ENCODE results near the gene KLF16.

DNA sequence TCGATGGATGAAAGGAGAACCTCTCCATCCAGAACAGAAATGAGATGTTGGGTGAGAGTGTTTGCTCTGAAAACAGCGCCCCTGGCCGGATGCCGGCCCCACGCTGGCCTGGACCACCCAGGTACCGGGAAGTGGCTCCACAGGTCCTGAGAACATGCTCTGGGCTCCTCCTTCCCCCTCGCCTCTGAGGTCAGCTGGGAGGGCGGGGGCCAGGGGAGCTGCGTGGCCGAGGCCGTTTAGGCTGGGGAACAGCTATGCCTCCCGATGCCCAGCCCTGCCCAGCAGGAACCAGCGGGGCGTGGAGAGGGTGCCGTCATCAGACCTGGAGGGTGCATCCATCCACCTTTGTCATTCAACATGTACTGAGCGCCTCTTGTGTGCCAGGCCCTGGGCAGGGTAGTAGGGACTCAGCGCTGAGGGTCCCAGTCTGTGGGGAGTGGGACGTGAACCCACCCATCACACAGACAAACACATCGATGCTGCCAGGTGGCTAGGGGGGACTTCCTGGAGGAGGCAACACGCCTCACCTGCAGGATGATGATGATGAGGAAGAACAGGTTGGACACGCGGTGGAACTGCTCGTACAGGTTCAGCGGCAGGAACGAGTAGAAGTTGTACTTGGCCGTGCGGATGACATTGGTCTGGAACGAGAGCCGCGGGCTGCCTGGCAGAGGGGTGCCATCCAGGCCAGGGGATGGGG lies 55.5 kb downstream of the KLF16 start:
- TF ChIP-seq EZH2 (IDR thresholded peaks at IDR 0.05; ENCODE audit: low read depth, unreplicated experiment) (no peak), ZNF331 (CRISPR knock-in tag; IDR thresholded peaks at IDR 0.05; ENCODE audit: low read depth) (no peak), POLR2AphosphoS5 (IDR thresholded peaks at IDR 0.05; ENCODE audit: low read depth) (no peak), EZH2phosphoT487 (IDR thresholded peaks at IDR 0.05; ENCODE audit: unreplicated experiment) (no peak), JUNB (IDR thresholded peaks at IDR 0.05; ENCODE audit: unreplicated experiment) (no peak), ZNF114 (CRISPR knock-in tag; IDR thresholded peaks at IDR 0.05) (no peak), CREB1 (CRISPR knock-in tag; IDR thresholded peaks at IDR 0.05; ENCODE audit: low read depth) (no peak), NANOG (IDR thresholded peaks at IDR 0.05; ENCODE audit: borderline replicate concordance) (no peak)
- TF ChIP-seq, protein P1, sequence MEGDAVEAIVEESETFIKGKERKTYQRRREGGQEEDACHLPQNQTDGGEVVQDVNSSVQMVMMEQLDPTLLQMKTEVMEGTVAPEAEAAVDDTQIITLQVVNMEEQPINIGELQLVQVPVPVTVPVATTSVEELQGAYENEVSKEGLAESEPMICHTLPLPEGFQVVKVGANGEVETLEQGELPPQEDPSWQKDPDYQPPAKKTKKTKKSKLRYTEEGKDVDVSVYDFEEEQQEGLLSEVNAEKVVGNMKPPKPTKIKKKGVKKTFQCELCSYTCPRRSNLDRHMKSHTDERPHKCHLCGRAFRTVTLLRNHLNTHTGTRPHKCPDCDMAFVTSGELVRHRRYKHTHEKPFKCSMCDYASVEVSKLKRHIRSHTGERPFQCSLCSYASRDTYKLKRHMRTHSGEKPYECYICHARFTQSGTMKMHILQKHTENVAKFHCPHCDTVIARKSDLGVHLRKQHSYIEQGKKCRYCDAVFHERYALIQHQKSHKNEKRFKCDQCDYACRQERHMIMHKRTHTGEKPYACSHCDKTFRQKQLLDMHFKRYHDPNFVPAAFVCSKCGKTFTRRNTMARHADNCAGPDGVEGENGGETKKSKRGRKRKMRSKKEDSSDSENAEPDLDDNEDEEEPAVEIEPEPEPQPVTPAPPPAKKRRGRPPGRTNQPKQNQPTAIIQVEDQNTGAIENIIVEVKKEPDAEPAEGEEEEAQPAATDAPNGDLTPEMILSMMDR (conservative IDR thresholded peaks at IDR 0.05; ENCODE audit: low read depth in 2 of 2), result no peak
- TF ChIP-seq, protein P2, sequence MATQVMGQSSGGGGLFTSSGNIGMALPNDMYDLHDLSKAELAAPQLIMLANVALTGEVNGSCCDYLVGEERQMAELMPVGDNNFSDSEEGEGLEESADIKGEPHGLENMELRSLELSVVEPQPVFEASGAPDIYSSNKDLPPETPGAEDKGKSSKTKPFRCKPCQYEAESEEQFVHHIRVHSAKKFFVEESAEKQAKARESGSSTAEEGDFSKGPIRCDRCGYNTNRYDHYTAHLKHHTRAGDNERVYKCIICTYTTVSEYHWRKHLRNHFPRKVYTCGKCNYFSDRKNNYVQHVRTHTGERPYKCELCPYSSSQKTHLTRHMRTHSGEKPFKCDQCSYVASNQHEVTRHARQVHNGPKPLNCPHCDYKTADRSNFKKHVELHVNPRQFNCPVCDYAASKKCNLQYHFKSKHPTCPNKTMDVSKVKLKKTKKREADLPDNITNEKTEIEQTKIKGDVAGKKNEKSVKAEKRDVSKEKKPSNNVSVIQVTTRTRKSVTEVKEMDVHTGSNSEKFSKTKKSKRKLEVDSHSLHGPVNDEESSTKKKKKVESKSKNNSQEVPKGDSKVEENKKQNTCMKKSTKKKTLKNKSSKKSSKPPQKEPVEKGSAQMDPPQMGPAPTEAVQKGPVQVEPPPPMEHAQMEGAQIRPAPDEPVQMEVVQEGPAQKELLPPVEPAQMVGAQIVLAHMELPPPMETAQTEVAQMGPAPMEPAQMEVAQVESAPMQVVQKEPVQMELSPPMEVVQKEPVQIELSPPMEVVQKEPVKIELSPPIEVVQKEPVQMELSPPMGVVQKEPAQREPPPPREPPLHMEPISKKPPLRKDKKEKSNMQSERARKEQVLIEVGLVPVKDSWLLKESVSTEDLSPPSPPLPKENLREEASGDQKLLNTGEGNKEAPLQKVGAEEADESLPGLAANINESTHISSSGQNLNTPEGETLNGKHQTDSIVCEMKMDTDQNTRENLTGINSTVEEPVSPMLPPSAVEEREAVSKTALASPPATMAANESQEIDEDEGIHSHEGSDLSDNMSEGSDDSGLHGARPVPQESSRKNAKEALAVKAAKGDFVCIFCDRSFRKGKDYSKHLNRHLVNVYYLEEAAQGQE (IDR thresholded peaks at IDR 0.05; ENCODE audit: unreplicated experiment), result no peak
- TF ChIP-seq, protein P3, sequence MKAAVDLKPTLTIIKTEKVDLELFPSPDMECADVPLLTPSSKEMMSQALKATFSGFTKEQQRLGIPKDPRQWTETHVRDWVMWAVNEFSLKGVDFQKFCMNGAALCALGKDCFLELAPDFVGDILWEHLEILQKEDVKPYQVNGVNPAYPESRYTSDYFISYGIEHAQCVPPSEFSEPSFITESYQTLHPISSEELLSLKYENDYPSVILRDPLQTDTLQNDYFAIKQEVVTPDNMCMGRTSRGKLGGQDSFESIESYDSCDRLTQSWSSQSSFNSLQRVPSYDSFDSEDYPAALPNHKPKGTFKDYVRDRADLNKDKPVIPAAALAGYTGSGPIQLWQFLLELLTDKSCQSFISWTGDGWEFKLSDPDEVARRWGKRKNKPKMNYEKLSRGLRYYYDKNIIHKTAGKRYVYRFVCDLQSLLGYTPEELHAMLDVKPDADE (IDR thresholded peaks at IDR 0.05), result no peak

Measured in GM23338 (cell line).